Stimulated activated CD4-positive, alpha-beta T cell treated with anti-CD3 and anti-CD28 coated beads, Interleukin-4, amount 100 ng/mL, for 48 hours (primary cell): ENCODE results near the gene PACRGL.
"Not testable (repeated sequence)": the region's sequence is repeated elsewhere in the genome, so short reads cannot be mapped to it uniquely, and the experiment has no call there.

Experiments used
- DNase-seq, 2 donors: peaks; one replicate each; pipeline ENCODE4 v3.0.0-alpha.2; 2020; ENCODE audit warnings: low read depth in 2 of 2

PACRGL gene

GRCh38 chr4:20723463-20723862 lies 23.2 kb downstream of the PACRGL start:
- no peak for DNase-seq

- no peak for DNase-seq
Observed at GRCh38 chr4:20724915-20725314, 24.7 kb downstream of the PACRGL start.

- DNase-seq = no peak
Observed at GRCh38 chr4:20735931-20736330, 35.7 kb downstream of the PACRGL start.

- DNase-seq = not testable (repeated sequence)
Observed at GRCh38 chr4:20746000-20746399, 45.7 kb downstream of the PACRGL start.

GRCh38 chr4:20752641-20753040 lies 52.4 kb downstream of the PACRGL start:
- DNase-seq = no peak

- DNase-seq = no peak
Observed at GRCh38 chr4:20754036-20754435, 53.8 kb downstream of the PACRGL start.

GRCh38 chr4:20760053-20760452 lies 59.8 kb downstream of the PACRGL start:
- no peak for DNase-seq

GRCh38 chr4:20761382-20761781 lies 61.1 kb downstream of the PACRGL start:
- DNase-seq = no peak

- no peak for DNase-seq
Observed at GRCh38 chr4:20761826-20762225, 61.6 kb downstream of the PACRGL start.

- DNase-seq = no peak
Observed at GRCh38 chr4:20764366-20764992, 64.2 kb downstream of the PACRGL start.

- peak; percentile 0 to 4 for DNase-seq
Observed at GRCh38 chr4:20773144-20773997, 73.1 kb downstream of the PACRGL start.

- DNase-seq = no peak
Observed at GRCh38 chr4:20778896-20779295, 78.6 kb downstream of the PACRGL start.

- not testable (repeated sequence) for DNase-seq
Observed at GRCh38 chr4:20783134-20783533, 82.9 kb downstream of the PACRGL start.

GRCh38 chr4:20787940-20788665 lies 87.8 kb downstream of the PACRGL start:
- no peak for DNase-seq
